HCT116 (cell line): ENCODE results near the gene ZDHHC1. TPM values are rescaled to one million over a fixed set of nuclear protein-coding genes. Genes with fewer than 3 reads are reported as not detected.

Experiments
- ATAC-seq: fragments of 200-7000 bp; cut with Tn5 transposase; 2 replicates; pipeline ENCODE4 v1.9.1; 2020; ENCODE audit warnings: mild to moderate bottlenecking, moderate library complexity
- BruUV-seq: library from RNA; stranded (reverse); fragments of 400-500 nt; replicated peaks from 2 replicates; lab custom pipeline; 2021; lab: Mats Ljungman, UMichigan
- CTCF ChIA-PET: fragments of 300-600 bp; sonication (Branson Sonifier 250); formaldehyde crosslinking; loops from one replicate; lab custom pipeline; 2021; ENCODE audit warnings: antibody characterized with exemption; lab: Charles Lee
- POLR2A ChIA-PET: fragments of 300-600, 350-600 bp; sonication (Branson Sonifier 250); formaldehyde crosslinking; loops from one replicate; lab custom pipeline; 2021; ENCODE audit warnings: antibody characterized with exemption; lab: Charles Lee
- RAD21 ChIA-PET, 2 experiments: fragments of 300-600 bp; sonication (Branson Sonifier 250); formaldehyde crosslinking; loops; one replicate each; lab custom pipeline; 2023; ENCODE audit warnings: low total read pairs in 2 of 2; ENCODE audit not compliant: uncharacterized antibody in 2 of 2, unreplicated experiment in 2 of 2, low non-redundant PET in 1 of 2; lab: Charles Lee
- DNase-seq: peaks from one replicate; pipeline ENCODE4 v3.0.0-alpha.2; 2010; ENCODE audit warnings: low read depth, low spot score
- H2AFZ ChIP-seq: fragments of 200-600 bp; shearing (Covaris generic), sonication (generic); 2 replicates; pipeline ENCODE4 v1.6.1; 2017; ENCODE audit warnings: low read depth, mixed run types, mixed read lengths, antibody characterized with exemption, low read length; ENCODE audit not compliant: poor library complexity, severe bottlenecking
- H3K27ac ChIP-seq: 2 replicates; pipeline ENCODE4 v1.5.1; 2012; ENCODE audit warnings: low read depth, low read length
- H3K27me3 ChIP-seq: fragments of 200-600 bp; sonication (generic); 2 replicates; pipeline ENCODE4 v1.6.1; 2016; ENCODE audit warnings: mixed run types, low read length, mixed read lengths; ENCODE audit not compliant: insufficient read depth
- H3K36me3 ChIP-seq, 2 experiments: fragments of 200-500 bp in 1 of 2; fragments of 200-600 bp in 1 of 2; sonication (Bioruptor generic) in 1 of 2; sonication (generic) in 1 of 2; 2 replicates each; pipeline versions ENCODE4 v1.5.1 to v1.6.1; 2014 to 2016; ENCODE audit warnings: low read length in 2 of 2, inconsistent platforms in 1 of 2, mixed read lengths in 1 of 2, mixed run types in 1 of 2; ENCODE audit not compliant: insufficient read depth in 2 of 2, control insufficient read depth in 1 of 2
- H3K4me1 ChIP-seq, 2 experiments: fragments of 200-600 bp in 1 of 2; sonication (generic) in 1 of 2; 2 replicates each; pipeline versions ENCODE4 v1.5.1 to v1.6.1; 2012 to 2017; ENCODE audit warnings: low read length in 2 of 2, inconsistent platforms in 1 of 2, mild to moderate bottlenecking in 1 of 2, mixed read lengths in 1 of 2, mixed run types in 1 of 2, moderate library complexity in 1 of 2; ENCODE audit not compliant: insufficient read depth in 2 of 2, control insufficient read depth in 1 of 2
- H3K4me2 ChIP-seq: fragments of 200-600 bp; sonication (generic); 2 replicates; pipeline ENCODE4 v1.6.1; 2017; ENCODE audit warnings: mixed run types, low read length, mixed read lengths
- H3K4me3 ChIP-seq, 2 experiments: fragments of 200-600 bp in 1 of 2; sonication (generic) in 1 of 2; replicated peaks in 1 of 2; 2 replicates each; pipeline ENCODE4 v1.5.1; 2011 to 2016; ENCODE audit warnings: low read length in 2 of 2, control low read depth in 1 of 2, low read depth in 1 of 2, mild to moderate bottlenecking in 1 of 2, mixed read lengths in 1 of 2, mixed run types in 1 of 2
- H3K79me2 ChIP-seq: fragments of 200-600 bp; sonication (generic); 2 replicates; pipeline ENCODE4 v1.6.1; 2017; ENCODE audit warnings: mild to moderate bottlenecking, mixed run types, low read length, moderate library complexity, mixed read lengths; ENCODE audit not compliant: insufficient read depth
- H3K9ac ChIP-seq: fragments of 200-600 bp; sonication (generic); 2 replicates; pipeline ENCODE4 v1.6.1; 2016; ENCODE audit warnings: low read length, mixed read lengths
- H3K9me2 ChIP-seq: fragments of 200-600 bp; sonication (generic), shearing (Covaris generic); 2 replicates; pipeline ENCODE4 v1.6.1; 2017; ENCODE audit warnings: mixed run types, mild to moderate bottlenecking, moderate library complexity; ENCODE audit not compliant: insufficient read depth
- H3K9me3 ChIP-seq, 2 experiments: fragments of 200-500 bp in 1 of 2; fragments of 200-600 bp in 1 of 2; sonication (Bioruptor generic) in 1 of 2; sonication (generic) in 1 of 2; 2 replicates each; pipeline ENCODE4 v1.6.1; 2014 to 2017; ENCODE audit warnings: low read length in 2 of 2, mixed read lengths in 2 of 2, inconsistent platforms in 1 of 2, low read depth in 1 of 2, mild to moderate bottlenecking in 1 of 2, mixed run types in 1 of 2, moderate library complexity in 1 of 2; ENCODE audit not compliant: control insufficient read depth in 1 of 2, insufficient read depth in 1 of 2
- H4K20me1 ChIP-seq: fragments of 200-600 bp; sonication (generic), shearing (Covaris generic); 2 replicates; pipeline ENCODE4 v1.6.1; 2017; ENCODE audit warnings: mixed run types, mild to moderate bottlenecking, moderate library complexity; ENCODE audit not compliant: insufficient read depth
- CBX3 ChIP-seq: IDR thresholded peaks from 2 replicates; pipeline ENCODE4 v1.6.1; 2012; ENCODE audit warnings: low read depth
- EZH2phosphoT487 ChIP-seq: fragments of 200-600 bp; IDR thresholded peaks from 2 replicates; pipeline ENCODE4 v1.6.1; 2018; ENCODE audit warnings: antibody characterized with exemption, borderline replicate concordance
- FOSL1 ChIP-seq: IDR thresholded peaks from 2 replicates; pipeline ENCODE4 v1.6.1; 2012; ENCODE audit warnings: low read depth
- JUND ChIP-seq: IDR thresholded peaks from 2 replicates; pipeline ENCODE4 v1.6.1; 2012
- RAD21 ChIP-seq: IDR thresholded peaks from 2 replicates; pipeline ENCODE4 v1.6.1; 2012; ENCODE audit warnings: low read depth, mild to moderate bottlenecking
- SP1 ChIP-seq: IDR thresholded peaks from 2 replicates; pipeline ENCODE4 v1.6.1; 2012; ENCODE audit warnings: low read depth
- TCF7L2 ChIP-seq: IDR thresholded peaks from 2 replicates; pipeline ENCODE4 v1.7.0; 2011; ENCODE audit warnings: borderline replicate concordance, inconsistent platforms; ENCODE audit not compliant: insufficient read depth, insufficient read length; ENCODE audit errors: extremely low read depth
- YY1 ChIP-seq: IDR thresholded peaks from 2 replicates; pipeline ENCODE4 v1.6.1; 2011; ENCODE audit warnings: low read length, low read depth, moderate library complexity, mild to moderate bottlenecking; ENCODE audit not compliant: insufficient replicate concordance; ENCODE audit errors: extremely low read depth
- ZFX ChIP-seq: fragments of 450-650 bp; IDR thresholded peaks from 2 replicates; pipeline ENCODE4 v1.6.1; 2017
- ZNF274 ChIP-seq: fragments of 200-500 bp; sonication (Bioruptor generic); IDR thresholded peaks from 2 replicates; pipeline ENCODE4 v1.6.1; 2014; ENCODE audit warnings: mild to moderate bottlenecking, low read depth, low read length, inconsistent platforms
- intact Hi-C: fragments of 100-400 bp; cut with micrococcal nuclease; formaldehyde crosslinking; loops from 2 replicates; pipeline ENCODE4 v1.10.0; 2022
- total RNA-seq: library from RNA; stranded (reverse); gene quantifications from one replicate; pipeline ENCODE4 v1.2.1, GENCODE V29; 2021; ENCODE audit not compliant: unreplicated experiment
- TF ChIP-seq, protein P1 (sequence below), 3 experiments: fragments of 200-600 bp in 1 of 3; sonication (generic) in 1 of 3; IDR thresholded peaks in 2 of 3; conservative IDR thresholded peaks in 1 of 3; 2 replicates each; pipeline ENCODE4 v1.5.1; 2012 to 2017; ENCODE audit warnings: low read depth in 2 of 3, low read length in 2 of 3, antibody characterized with exemption in 1 of 3, borderline replicate concordance in 1 of 3, control low read depth in 1 of 3, mild to moderate bottlenecking in 1 of 3, mixed read lengths in 1 of 3, mixed run types in 1 of 3, moderate library complexity in 1 of 3; ENCODE audit not compliant: insufficient read depth in 1 of 3
- TF ChIP-seq, protein P2 (sequence below): IDR thresholded peaks from 2 replicates; pipeline ENCODE4 v1.6.1; 2012

Gene ZDHHC1
- total RNA-seq, 1 experiment from 2014 or later = 9.1 TPM

DNA sequence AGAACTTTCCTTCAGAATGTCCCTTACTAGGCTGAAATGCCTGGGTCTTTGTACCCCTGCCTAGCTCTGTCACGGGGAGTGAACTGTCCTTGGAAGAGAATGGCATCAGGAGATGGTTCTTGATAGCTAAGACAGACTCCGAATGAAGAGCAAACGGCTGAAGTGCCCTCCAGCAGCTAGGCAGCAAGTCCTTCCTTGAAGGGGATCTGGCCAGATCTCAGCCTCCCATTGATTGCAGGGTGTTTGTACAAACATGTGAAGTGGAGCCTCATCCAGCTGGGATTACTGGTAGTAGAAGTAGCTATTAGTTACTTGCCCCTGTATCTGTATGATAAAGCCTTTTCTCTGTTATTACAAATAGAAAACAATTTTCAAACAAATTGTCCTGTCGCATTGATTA is 58.7 kb downstream of the ZDHHC1 start:
- Histone ChIP-seq H3K4me3 (no peak overlapping the region), H2AFZ (no peak overlapping the region), H3K27me3 (no peaks in the 10 kb centered on the region), H4K20me1 (no peaks in the 10 kb centered on the region), H3K79me2 (no peaks in the 10 kb centered on the region), H3K27ac (no peak overlapping the region), H3K9me2 (no peaks in the 10 kb centered on the region), H3K4me1 (peaks cover 0 to under 1% of the 10 kb centered on the region in 2 experiments; a peak in 1 of 4 replicates), H3K9me3 (no peaks in the 10 kb centered on the region), H3K36me3 (no peaks in the 10 kb centered on the region), H3K9ac (no peak overlapping the region), H3K4me2 (no peak overlapping the region)
- TF ChIP-seq RAD21 (no peak), SP1 (no peak), CBX3 (no peak), FOSL1 (no peak), TCF7L2 (no peak), YY1 (no peak), ZNF274 (no peak), ZFX (no peak), JUND (no peak), EZH2phosphoT487 (no peak)
- TF ChIP-seq, protein P1, sequence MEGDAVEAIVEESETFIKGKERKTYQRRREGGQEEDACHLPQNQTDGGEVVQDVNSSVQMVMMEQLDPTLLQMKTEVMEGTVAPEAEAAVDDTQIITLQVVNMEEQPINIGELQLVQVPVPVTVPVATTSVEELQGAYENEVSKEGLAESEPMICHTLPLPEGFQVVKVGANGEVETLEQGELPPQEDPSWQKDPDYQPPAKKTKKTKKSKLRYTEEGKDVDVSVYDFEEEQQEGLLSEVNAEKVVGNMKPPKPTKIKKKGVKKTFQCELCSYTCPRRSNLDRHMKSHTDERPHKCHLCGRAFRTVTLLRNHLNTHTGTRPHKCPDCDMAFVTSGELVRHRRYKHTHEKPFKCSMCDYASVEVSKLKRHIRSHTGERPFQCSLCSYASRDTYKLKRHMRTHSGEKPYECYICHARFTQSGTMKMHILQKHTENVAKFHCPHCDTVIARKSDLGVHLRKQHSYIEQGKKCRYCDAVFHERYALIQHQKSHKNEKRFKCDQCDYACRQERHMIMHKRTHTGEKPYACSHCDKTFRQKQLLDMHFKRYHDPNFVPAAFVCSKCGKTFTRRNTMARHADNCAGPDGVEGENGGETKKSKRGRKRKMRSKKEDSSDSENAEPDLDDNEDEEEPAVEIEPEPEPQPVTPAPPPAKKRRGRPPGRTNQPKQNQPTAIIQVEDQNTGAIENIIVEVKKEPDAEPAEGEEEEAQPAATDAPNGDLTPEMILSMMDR (IDR thresholded peaks at IDR 0.05 in 2 of 3, conservative IDR thresholded peaks at IDR 0.05 in 1 of 3; ENCODE audit: borderline replicate concordance in 1 of 3, insufficient read depth in 1 of 3, low read depth in 2 of 3, low read length in 2 of 3) = no peak
- TF ChIP-seq, protein P2, sequence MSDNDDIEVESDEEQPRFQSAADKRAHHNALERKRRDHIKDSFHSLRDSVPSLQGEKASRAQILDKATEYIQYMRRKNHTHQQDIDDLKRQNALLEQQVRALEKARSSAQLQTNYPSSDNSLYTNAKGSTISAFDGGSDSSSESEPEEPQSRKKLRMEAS = no peak
- intact Hi-C loops = no loop called here
- no TSS peak for BruUV-seq
- ChIA-PET CTCF (no interaction called here), RAD21 (no interaction called here), POLR2A (no interaction called here)
- ATAC-seq (no peak), DNase-seq (no peak)
